Stimulated activated CD8-positive, alpha-beta memory T cell treated with anti-CD3 and anti-CD28 coated beads, Interleukin-2, amount 100 ng/mL, for 1 hour (primary cell): ENCODE data around the gene MLLT10.
"Not testable (repeated sequence)": the region's sequence is repeated elsewhere in the genome, so short reads cannot be mapped to it uniquely, and the experiment has no call there.

Experiments used
- DNase-seq, 2 donors: peaks; one replicate each; pipeline ENCODE4 v3.0.0-alpha.2; 2020; ENCODE audit warnings: low read depth in 2 of 2

Gene MLLT10

DNA sequence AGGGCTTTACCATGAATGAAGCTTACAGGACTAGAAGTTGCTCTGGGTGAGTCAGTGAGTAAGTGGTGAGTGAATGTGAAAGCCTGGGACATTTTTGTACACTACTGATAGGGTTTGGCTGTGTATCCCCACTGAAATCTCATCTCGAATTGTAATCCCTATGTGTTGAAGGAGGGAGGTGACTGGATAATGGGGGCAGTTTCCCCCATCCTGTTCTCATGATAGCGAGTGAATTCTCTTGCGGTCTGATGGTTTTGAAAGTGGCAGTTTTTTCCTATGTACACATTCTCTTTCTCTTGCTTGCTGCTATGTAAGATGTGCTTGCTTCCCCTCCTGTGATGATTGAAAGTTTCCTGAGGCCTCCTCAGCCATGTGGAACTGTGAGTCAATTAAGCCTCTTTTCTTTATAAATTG lies 47.4 kb downstream of the MLLT10 start:
- not testable (repeated sequence) for DNase-seq

DNA sequence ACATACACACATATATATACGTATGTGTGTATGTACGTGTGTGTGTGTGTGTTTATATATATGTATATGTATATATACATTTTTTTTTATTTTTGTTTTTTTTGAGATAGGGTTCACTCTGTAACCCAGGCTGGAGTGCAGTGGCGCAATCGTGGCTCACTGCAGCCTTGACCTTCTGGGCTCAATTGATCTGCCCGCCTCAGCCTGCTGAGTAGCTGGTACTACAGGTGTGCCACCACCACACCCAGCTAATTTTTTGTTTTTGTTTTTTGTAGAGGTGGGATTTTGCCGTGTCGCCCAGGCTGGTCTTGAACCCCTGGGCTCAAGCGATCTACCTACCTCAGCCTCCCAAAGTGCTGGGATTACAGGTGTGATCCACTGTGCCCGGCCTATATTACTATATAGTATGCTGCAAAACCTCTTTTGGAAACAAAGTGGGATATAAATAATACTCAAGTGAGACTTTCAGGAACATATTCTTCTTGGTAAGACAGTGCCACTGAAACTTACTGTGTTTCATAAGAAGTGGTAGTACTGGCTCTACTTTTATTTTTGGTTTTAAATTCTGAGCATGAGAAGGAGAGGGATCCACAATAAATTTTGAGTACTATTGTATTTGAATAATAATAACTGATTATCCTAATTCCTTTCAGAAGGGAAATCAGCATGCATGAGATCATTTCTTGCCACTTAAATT lies 51.0 kb downstream of the MLLT10 start:
- DNase-seq = no peak

DNA sequence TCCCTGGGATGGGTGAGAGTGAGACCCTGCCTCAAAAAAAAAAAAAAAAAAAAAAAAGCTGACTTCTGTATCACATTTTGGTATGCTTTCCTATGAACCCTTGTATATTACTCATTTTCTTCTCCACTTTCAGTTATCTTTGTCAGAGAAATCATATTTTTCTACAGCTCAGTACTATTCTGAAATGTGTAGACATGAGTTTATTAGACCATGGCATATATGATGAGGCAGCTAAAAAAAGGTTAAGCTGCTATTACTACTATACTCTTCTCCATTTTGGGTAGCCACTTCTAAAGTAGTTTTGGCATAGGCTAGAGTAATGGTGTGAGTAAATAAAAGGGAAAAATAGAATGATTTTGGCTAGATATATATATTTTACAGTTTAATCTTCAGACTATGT lies 53.4 kb downstream of the MLLT10 start:
- no peak for DNase-seq

- not testable (repeated sequence) for DNase-seq
Measured at GRCh38 chr10:21588159-21588558, 54.1 kb downstream of the MLLT10 start.

DNA sequence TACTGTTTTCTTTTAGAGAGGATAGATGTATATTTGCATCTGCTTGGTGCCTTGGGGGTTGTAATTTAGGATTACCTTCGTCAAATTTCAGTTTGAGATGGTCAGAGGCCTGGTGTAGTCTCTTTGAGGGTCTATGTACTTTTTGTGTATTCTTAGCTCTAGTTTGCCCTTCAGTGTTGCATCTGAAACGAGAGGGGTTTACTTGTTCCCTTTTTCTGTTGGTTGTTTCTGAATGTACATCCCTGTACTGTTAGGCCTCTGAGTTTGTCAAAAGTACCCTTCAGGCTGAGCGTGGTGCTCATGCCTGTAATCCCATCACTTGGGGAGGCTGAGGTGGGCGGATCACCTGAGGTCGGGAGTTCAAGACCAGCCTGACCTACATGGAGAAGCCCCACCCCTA lies 60.0 kb downstream of the MLLT10 start:
- no peak for DNase-seq

DNA sequence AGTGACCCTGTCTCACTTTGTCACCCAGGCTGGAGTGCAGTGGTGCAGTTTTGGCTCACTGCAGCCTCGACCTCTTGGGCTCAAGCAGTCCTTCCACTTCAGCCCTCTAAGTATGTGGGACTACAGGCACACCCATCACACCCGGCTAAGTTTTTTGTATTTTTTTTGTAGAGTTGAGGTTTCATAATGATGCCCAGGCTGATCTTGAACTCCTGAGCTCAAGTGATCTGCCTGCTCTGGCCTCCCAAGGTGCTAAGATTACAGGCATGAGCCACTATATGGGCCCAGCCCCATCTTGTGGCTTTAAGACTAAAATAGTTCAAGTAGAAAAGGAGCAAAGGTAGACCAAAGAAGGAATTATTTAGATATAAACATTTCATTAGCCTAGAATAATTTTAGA lies 65.5 kb downstream of the MLLT10 start:
- DNase-seq = no peak

DNA sequence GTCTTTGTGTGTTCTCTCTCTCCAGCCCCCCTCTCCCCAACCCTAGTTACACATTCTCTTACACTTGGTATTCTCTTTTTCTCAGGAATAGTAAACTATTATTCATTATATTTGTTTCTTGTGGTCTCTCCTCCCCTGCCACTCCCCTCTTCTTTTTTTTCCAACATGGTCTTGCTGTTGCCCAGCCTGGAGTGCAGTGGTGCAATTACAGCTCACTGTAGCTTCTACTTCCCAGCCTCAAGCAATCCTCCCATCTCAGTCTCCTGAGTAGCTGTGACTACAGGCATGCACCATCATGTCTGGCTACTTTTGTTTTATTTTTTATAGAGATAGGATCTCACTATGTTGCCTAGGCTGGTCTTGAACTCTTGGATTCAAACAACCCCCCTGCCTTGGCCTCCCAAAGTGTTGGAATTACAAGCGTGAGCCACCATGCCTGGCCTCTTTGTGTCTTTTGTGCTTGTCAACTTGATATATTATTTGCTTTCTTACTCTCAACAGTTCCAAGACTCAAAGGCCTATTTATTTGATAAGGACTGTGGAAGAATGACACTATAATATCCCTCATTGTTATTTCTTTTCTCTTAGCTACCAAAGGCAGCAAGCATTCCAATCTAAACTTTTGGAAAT lies 66.9 kb downstream of the MLLT10 start:
- DNase-seq = no peak

- no peak for DNase-seq
Measured at GRCh38 chr10:21602313-21602712, 68.3 kb downstream of the MLLT10 start.

- DNase-seq = no peak
Measured at GRCh38 chr10:21603721-21604120, 69.7 kb downstream of the MLLT10 start.

DNA sequence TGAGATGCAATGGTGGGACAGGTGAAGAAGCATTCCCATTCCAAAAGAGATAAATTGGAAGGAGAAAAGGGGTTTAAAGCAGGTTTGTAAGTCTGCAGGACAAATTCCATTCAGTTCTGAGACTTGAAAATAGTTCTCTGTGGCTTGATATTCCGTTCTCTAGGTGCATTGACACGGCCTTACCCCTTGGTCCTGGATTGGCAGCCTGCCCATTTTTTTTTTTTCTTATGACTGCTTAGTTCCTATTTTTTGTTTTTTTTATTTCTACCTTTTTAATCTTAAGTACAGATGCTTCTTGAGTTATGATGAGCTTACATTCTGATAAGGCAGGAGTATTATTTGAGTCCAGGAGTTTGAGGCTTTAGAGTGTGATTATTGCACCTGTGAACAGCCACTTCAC lies 70.6 kb downstream of the MLLT10 start:
- no peak for DNase-seq

GRCh38 chr10:21607907-21608306 lies 73.9 kb downstream of the MLLT10 start:
- no peak for DNase-seq

GRCh38 chr10:21614000-21614399 lies 80.0 kb downstream of the MLLT10 start:
- DNase-seq = no peak

GRCh38 chr10:21617267-21617666 lies 83.2 kb downstream of the MLLT10 start:
- DNase-seq = no peak

- DNase-seq = no peak
Measured at GRCh38 chr10:21623291-21623690, 89.3 kb downstream of the MLLT10 start.

- DNase-seq = not testable (repeated sequence)
Measured at GRCh38 chr10:21624421-21624820, 90.4 kb downstream of the MLLT10 start.

DNA sequence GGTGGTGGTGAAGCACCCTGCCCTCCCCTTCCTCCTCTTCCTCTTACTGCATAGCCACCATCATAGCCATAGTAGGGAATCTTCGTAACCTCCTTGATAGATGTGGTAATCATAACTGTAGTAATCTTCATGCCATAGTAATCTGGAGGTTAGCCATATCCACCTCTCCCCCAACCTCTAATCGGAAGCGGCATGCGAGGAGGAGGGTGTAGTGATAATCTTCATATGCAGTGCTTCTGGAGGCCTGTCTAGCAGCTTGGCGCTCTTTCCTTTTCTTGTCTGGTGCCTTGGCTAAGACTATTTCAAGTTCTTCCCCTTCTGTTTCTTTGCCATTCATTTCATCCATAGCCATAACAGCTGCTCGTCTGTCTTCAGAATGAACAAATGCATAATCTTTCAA lies 90.9 kb downstream of the MLLT10 start:
- DNase-seq = no peak

- DNase-seq = no peak
Measured at GRCh38 chr10:21625623-21626229, 91.7 kb downstream of the MLLT10 start.

- DNase-seq = no peak
Measured at GRCh38 chr10:21626457-21627161, 92.6 kb downstream of the MLLT10 start.

- DNase-seq = no peak
Measured at GRCh38 chr10:21627331-21627730, 93.3 kb downstream of the MLLT10 start.

- DNase-seq = no peak
Measured at GRCh38 chr10:21628023-21628422, 94.0 kb downstream of the MLLT10 start.

DNA sequence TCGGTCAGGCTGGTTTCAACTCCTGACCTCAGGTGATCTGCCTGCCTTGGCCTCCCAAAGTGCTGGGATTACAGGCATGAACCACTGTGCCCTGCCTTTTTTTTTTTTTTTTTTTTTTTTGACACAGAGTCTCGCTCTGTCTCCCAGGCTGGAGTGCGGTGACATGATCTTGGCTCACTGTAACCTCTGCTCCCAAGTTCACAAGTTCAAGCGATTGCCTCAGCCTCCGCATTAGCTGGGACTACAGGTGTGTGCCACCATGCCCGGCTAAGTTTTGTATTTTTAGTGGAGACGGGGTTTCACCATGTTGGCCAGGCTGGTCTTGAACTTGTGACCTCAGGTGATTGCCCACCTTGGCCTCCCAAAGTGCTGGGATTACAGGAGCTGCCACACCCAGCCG lies 94.6 kb downstream of the MLLT10 start:
- DNase-seq = not testable (repeated sequence)

GRCh38 chr10:21634599-21635365 lies 100.8 kb downstream of the MLLT10 start:
- DNase-seq = no peak
